ENCODE data around the gene EPSTI1. TPM values are rescaled to one million over a fixed set of nuclear protein-coding genes. Genes with fewer than 3 reads are reported as not detected.
A peak's percentile ranks its signal among the peaks of the same experiment; 100 is the strongest.

The EPSTI1 gene
- total and polyA plus RNA-seq, 5 donors from 2014 or later = 32.5 to 81.2 (median 58.1) TPM

DNA sequence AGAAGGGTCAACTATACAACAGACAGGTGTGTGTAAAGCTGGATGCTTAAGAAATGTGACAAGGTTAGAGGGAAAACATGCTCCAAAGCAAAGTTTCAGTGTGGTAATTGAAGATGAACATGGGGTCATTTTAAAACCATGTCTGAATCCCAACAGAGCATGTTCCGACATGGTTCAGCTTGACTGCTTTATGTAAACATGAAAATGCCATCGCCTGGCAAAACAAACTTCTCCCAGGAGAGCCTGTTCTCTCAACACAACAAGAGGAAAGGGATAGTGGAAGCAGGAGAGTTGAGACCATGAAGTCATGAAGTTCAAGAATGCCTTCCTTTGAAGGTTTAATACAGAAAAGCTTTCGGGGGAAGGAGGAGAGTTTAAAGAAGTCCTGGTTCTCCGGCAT is 85.8 kb downstream of the EPSTI1 start:
- DNase-seq (no peak), ATAC-seq (ENCODE audit: low read depth in 2 of 2) (no peak)
- Histone ChIP-seq H3K9me3 (ENCODE audit: control insufficient read depth in 2 of 2, low read length in 2 of 2) (no peaks in the 10 kb centered on the region), H3K4me1 (ENCODE audit: control insufficient read depth, insufficient read depth, low read length, poor library complexity, severe bottlenecking) (no peaks in the 10 kb centered on the region), H3K27me3 (ENCODE audit: control insufficient read depth, insufficient read depth, low read length) (no peaks in the 10 kb centered on the region), H3K4me3 (ENCODE audit: low read depth, low read length) (no peak overlapping the region), H3K36me3 (ENCODE audit: control insufficient read depth, insufficient read depth, low read length) (peaks cover 23% of the 10 kb centered on the region), H3K27ac (ENCODE audit: insufficient read depth, low read length, poor library complexity, severe bottlenecking) (no peak overlapping the region)
- H3K27ac Mint-ChIP-seq = no peak overlapping the region
- no peak overlapping the region for H3K4me3 Mint-ChIP-seq
- no peaks in the 10 kb centered on the region for H3K27me3 Mint-ChIP-seq
- H3K9me3 Mint-ChIP-seq = peaks cover 0 to 2% (median 0%) of the 10 kb centered on the region in 7 donors
- H3K36me3 Mint-ChIP-seq = peaks cover 57% of the 10 kb centered on the region
- peaks cover 0 to 4% (median under 1%) of the 10 kb centered on the region in 4 donors for H3K4me1 Mint-ChIP-seq

DNA sequence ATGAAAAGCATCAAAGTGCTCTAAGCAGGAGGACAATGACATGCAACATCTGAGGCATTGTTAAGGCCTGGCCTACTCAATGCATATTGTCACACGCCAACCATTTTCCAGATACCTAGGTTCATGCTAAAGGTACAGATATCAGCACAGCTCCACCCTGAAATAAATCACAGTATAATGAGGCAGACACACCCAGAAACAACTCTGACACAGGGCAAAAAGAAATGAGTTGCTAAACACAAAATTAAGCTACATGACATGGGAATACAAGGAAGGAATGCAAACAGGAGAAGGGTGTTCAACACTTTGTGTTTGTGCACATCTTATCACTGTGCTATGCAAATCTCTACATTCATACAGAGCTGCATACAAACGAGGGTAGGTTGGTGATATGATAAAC is 86.5 kb downstream of the EPSTI1 start:
- Mint-ChIP-seq H3K36me3 (peaks cover 64% of the 10 kb centered on the region), H3K4me1 (peaks cover 0 to 4% (median 2%) of the 10 kb centered on the region in 4 donors), H3K27ac (no peak overlapping the region), H3K4me3 (no peak overlapping the region), H3K27me3 (no peaks in the 10 kb centered on the region), H3K9me3 (peaks cover 0 to 2% (median 0%) of the 10 kb centered on the region in 7 donors)
- H3K4me3 ChIP-seq (ENCODE audit: low read depth, low read length) = no peak overlapping the region
- H3K4me1 ChIP-seq (ENCODE audit: control insufficient read depth, insufficient read depth, low read length, poor library complexity, severe bottlenecking) = no peaks in the 10 kb centered on the region
- no peaks in the 10 kb centered on the region for H3K27me3 ChIP-seq (ENCODE audit: control insufficient read depth, insufficient read depth, low read length)
- ATAC-seq (ENCODE audit: low read depth in 2 of 2) (no peak), DNase-seq (no peak)
- H3K27ac ChIP-seq (ENCODE audit: insufficient read depth, low read length, poor library complexity, severe bottlenecking) = no peak overlapping the region
- no peaks in the 10 kb centered on the region for H3K9me3 ChIP-seq (ENCODE audit: control insufficient read depth in 2 of 2, low read length in 2 of 2)
- H3K36me3 ChIP-seq (ENCODE audit: control insufficient read depth, insufficient read depth, low read length) = peaks cover 23% of the 10 kb centered on the region

GRCh38 chr13:42899266-42899665 is 92.8 kb downstream of the EPSTI1 start:
- H3K4me3 ChIP-seq (ENCODE audit: low read depth, low read length) = no peak overlapping the region
- Mint-ChIP-seq H3K9me3 (peaks cover 0 to 2% (median 0%) of the 10 kb centered on the region in 7 donors), H3K27me3 (no peaks in the 10 kb centered on the region), H3K4me3 (no peak overlapping the region), H3K36me3 (peaks cover 64% of the 10 kb centered on the region), H3K4me1 (peaks cover 4 to 14% (median 10%) of the 10 kb centered on the region in 4 donors), H3K27ac (no peak overlapping the region)
- ATAC-seq (ENCODE audit: low read depth in 2 of 2) (no peak), DNase-seq (peak in 1 of 3 donors; percentile 27)
- H3K4me1 ChIP-seq (ENCODE audit: control insufficient read depth, insufficient read depth, low read length, poor library complexity, severe bottlenecking) = no peaks in the 10 kb centered on the region
- peaks cover 45% of the 10 kb centered on the region for H3K36me3 ChIP-seq (ENCODE audit: control insufficient read depth, insufficient read depth, low read length)
- no peak overlapping the region for H3K27ac ChIP-seq (ENCODE audit: insufficient read depth, low read length, poor library complexity, severe bottlenecking)
- H3K27me3 ChIP-seq (ENCODE audit: control insufficient read depth, insufficient read depth, low read length) = no peaks in the 10 kb centered on the region
- H3K9me3 ChIP-seq (ENCODE audit: control insufficient read depth in 2 of 2, low read length in 2 of 2) = no peaks in the 10 kb centered on the region

GRCh38 chr13:42895776-42896175 is 96.3 kb downstream of the EPSTI1 start:
- Mint-ChIP-seq H3K27ac (no peak overlapping the region), H3K27me3 (no peaks in the 10 kb centered on the region), H3K4me3 (no peak overlapping the region), H3K9me3 (no peaks in the 10 kb centered on the region), H3K4me1 (peaks cover 4 to 14% (median 10%) of the 10 kb centered on the region in 4 donors), H3K36me3 (peaks cover 38% of the 10 kb centered on the region)
- DNase-seq (no peak), ATAC-seq (ENCODE audit: low read depth in 2 of 2) (no peak)
- no peak overlapping the region for H3K27ac ChIP-seq (ENCODE audit: insufficient read depth, low read length, poor library complexity, severe bottlenecking)
- H3K4me1 ChIP-seq (ENCODE audit: control insufficient read depth, insufficient read depth, low read length, poor library complexity, severe bottlenecking) = no peaks in the 10 kb centered on the region
- peaks cover 74% of the 10 kb centered on the region for H3K36me3 ChIP-seq (ENCODE audit: control insufficient read depth, insufficient read depth, low read length)
- no peaks in the 10 kb centered on the region for H3K9me3 ChIP-seq (ENCODE audit: control insufficient read depth in 2 of 2, low read length in 2 of 2)
- no peaks in the 10 kb centered on the region for H3K27me3 ChIP-seq (ENCODE audit: control insufficient read depth, insufficient read depth, low read length)
- no peak overlapping the region for H3K4me3 ChIP-seq (ENCODE audit: low read depth, low read length)

GRCh38 chr13:42894765-42895243 is 97.2 kb downstream of the EPSTI1 start:
- Mint-ChIP-seq H3K4me3 (no peak overlapping the region), H3K27me3 (no peaks in the 10 kb centered on the region), H3K27ac (no peak overlapping the region), H3K9me3 (no peaks in the 10 kb centered on the region), H3K36me3 (peaks cover 31% of the 10 kb centered on the region), H3K4me1 (peaks cover 4 to 14% (median 6%) of the 10 kb centered on the region in 4 donors)
- no peaks in the 10 kb centered on the region for H3K9me3 ChIP-seq (ENCODE audit: control insufficient read depth in 2 of 2, low read length in 2 of 2)
- H3K27ac ChIP-seq (ENCODE audit: insufficient read depth, low read length, poor library complexity, severe bottlenecking) = no peak overlapping the region
- no peak overlapping the region for H3K4me3 ChIP-seq (ENCODE audit: low read depth, low read length)
- peaks cover 75% of the 10 kb centered on the region for H3K36me3 ChIP-seq (ENCODE audit: control insufficient read depth, insufficient read depth, low read length)
- no peak for ATAC-seq (ENCODE audit: low read depth in 2 of 2)
- H3K4me1 ChIP-seq (ENCODE audit: control insufficient read depth, insufficient read depth, low read length, poor library complexity, severe bottlenecking) = no peaks in the 10 kb centered on the region
- H3K27me3 ChIP-seq (ENCODE audit: control insufficient read depth, insufficient read depth, low read length) = no peaks in the 10 kb centered on the region
- DNase-seq = no peak

GRCh38 chr13:42893214-42893671 is 98.8 kb downstream of the EPSTI1 start:
- Histone ChIP-seq H3K27ac (ENCODE audit: insufficient read depth, low read length, poor library complexity, severe bottlenecking) (no peak overlapping the region), H3K9me3 (ENCODE audit: control insufficient read depth in 2 of 2, low read length in 2 of 2) (no peaks in the 10 kb centered on the region), H3K4me1 (ENCODE audit: control insufficient read depth, insufficient read depth, low read length, poor library complexity, severe bottlenecking) (no peaks in the 10 kb centered on the region), H3K27me3 (ENCODE audit: control insufficient read depth, insufficient read depth, low read length) (no peaks in the 10 kb centered on the region), H3K36me3 (ENCODE audit: control insufficient read depth, insufficient read depth, low read length) (peaks cover 82% of the 10 kb centered on the region), H3K4me3 (ENCODE audit: low read depth, low read length) (no peak overlapping the region)
- H3K27ac Mint-ChIP-seq = no peak overlapping the region
- H3K4me3 Mint-ChIP-seq = no peak overlapping the region
- no peaks in the 10 kb centered on the region for H3K27me3 Mint-ChIP-seq
- DNase-seq = no peak
- no peaks in the 10 kb centered on the region for H3K9me3 Mint-ChIP-seq
- ATAC-seq (ENCODE audit: low read depth in 2 of 2) = no peak
- peaks cover 0 to 7% (median 3%) of the 10 kb centered on the region in 4 donors for H3K4me1 Mint-ChIP-seq
- H3K36me3 Mint-ChIP-seq = peaks cover 32% of the 10 kb centered on the region

GRCh38 chr13:42892760-42893159 is 99.3 kb downstream of the EPSTI1 start:
- H3K4me1 Mint-ChIP-seq = peaks cover 0 to 7% (median 3%) of the 10 kb centered on the region in 4 donors
- Histone ChIP-seq H3K27me3 (ENCODE audit: control insufficient read depth, insufficient read depth, low read length) (no peaks in the 10 kb centered on the region), H3K36me3 (ENCODE audit: control insufficient read depth, insufficient read depth, low read length) (peaks cover 84% of the 10 kb centered on the region), H3K4me3 (ENCODE audit: low read depth, low read length) (no peak overlapping the region), H3K27ac (ENCODE audit: insufficient read depth, low read length, poor library complexity, severe bottlenecking) (no peak overlapping the region), H3K4me1 (ENCODE audit: control insufficient read depth, insufficient read depth, low read length, poor library complexity, severe bottlenecking) (no peaks in the 10 kb centered on the region), H3K9me3 (ENCODE audit: control insufficient read depth in 2 of 2, low read length in 2 of 2) (no peaks in the 10 kb centered on the region)
- no peaks in the 10 kb centered on the region for H3K9me3 Mint-ChIP-seq
- no peak overlapping the region for H3K27ac Mint-ChIP-seq
- peaks cover 32% of the 10 kb centered on the region for H3K36me3 Mint-ChIP-seq
- H3K27me3 Mint-ChIP-seq = no peaks in the 10 kb centered on the region
- no peak for DNase-seq
- no peak for ATAC-seq (ENCODE audit: low read depth in 2 of 2)
- no peak overlapping the region for H3K4me3 Mint-ChIP-seq

DNA sequence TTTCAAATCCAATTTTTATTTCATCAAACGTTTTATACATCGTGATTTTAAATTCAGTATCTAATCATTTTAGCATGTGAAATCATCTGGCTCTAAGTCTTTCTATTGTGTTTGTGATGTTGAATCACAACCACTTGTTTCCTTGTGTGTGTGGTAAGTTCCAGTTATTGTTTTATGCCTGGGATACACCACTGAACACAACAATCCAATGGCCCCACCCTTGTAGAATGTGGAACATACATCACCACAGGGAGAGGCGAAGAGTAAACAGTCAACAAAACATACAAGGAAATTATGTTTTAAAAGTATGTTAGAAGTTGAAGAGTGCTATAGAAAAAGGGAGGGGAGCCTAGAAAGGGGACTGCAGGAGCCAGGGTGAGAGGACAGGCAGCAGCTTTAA is 100.5 kb downstream of the EPSTI1 start:
- Mint-ChIP-seq H3K9me3 (no peaks in the 10 kb centered on the region), H3K4me3 (no peak overlapping the region), H3K36me3 (peaks cover 32% of the 10 kb centered on the region), H3K27me3 (no peaks in the 10 kb centered on the region), H3K4me1 (peaks cover 0 to 3% (median 0%) of the 10 kb centered on the region in 4 donors), H3K27ac (no peak overlapping the region)
- ATAC-seq (ENCODE audit: low read depth in 2 of 2) (no peak), DNase-seq (no peak)
- no peak overlapping the region for H3K27ac ChIP-seq (ENCODE audit: insufficient read depth, low read length, poor library complexity, severe bottlenecking)
- H3K27me3 ChIP-seq (ENCODE audit: control insufficient read depth, insufficient read depth, low read length) = no peaks in the 10 kb centered on the region
- no peaks in the 10 kb centered on the region for H3K9me3 ChIP-seq (ENCODE audit: control insufficient read depth in 2 of 2, low read length in 2 of 2)
- peaks cover 87% of the 10 kb centered on the region for H3K36me3 ChIP-seq (ENCODE audit: control insufficient read depth, insufficient read depth, low read length)
- no peak overlapping the region for H3K4me3 ChIP-seq (ENCODE audit: low read depth, low read length)
- H3K4me1 ChIP-seq (ENCODE audit: control insufficient read depth, insufficient read depth, low read length, poor library complexity, severe bottlenecking) = no peaks in the 10 kb centered on the region
